Measurements from ENCODE around the gene CLN6.

Gene CLN6

DNA sequence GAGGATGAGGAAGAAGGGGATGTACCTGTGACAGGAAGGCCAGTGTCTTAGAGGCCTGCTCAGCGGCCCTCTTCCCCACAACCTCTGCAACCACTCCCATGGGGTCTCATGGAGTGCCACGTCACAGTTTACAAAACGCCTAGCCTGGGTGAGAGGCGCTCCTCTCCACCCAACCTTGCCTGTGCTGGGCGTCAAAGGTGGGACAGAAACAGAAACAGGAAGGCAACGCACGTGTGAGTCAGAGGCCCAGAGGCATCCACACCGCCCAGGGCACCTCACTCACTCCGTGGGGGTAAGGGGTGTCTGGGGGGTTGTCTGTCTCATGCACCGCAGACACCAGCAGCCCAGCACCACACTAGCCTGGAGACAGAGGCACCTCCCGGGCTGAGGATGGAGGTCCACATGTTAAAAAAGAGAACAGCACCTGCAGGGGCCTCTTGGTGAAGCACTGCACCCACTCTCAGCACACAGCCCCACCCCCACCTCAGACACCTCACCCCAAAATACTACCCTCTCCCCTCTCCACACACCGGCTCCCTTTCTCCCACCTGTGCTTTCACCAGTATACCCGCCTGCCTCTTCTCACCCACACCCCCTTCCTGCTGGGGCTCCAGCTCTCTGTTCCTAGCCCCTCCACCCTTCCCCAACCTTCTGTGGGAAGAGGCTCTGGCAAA, 19.7 kb downstream of the CLN6 start:
- H3K4me3 ChIP-seq (replicated peaks; ENCODE audit: low read depth, low read length) = peak overlapping the region; percentile 54
- peaks cover 10% of the 10 kb centered on the region for H3K36me3 ChIP-seq (ENCODE audit: control insufficient read depth, insufficient read depth, low read length)
- peak; percentile 76 for DNase-seq (ENCODE audit: extremely low read depth, insufficient read length)
- H3K27me3 ChIP-seq (replicated peaks; ENCODE audit: control insufficient read depth, insufficient read depth, low read length) = no peaks in the 10 kb centered on the region
- TF ChIP-seq, protein P1, sequence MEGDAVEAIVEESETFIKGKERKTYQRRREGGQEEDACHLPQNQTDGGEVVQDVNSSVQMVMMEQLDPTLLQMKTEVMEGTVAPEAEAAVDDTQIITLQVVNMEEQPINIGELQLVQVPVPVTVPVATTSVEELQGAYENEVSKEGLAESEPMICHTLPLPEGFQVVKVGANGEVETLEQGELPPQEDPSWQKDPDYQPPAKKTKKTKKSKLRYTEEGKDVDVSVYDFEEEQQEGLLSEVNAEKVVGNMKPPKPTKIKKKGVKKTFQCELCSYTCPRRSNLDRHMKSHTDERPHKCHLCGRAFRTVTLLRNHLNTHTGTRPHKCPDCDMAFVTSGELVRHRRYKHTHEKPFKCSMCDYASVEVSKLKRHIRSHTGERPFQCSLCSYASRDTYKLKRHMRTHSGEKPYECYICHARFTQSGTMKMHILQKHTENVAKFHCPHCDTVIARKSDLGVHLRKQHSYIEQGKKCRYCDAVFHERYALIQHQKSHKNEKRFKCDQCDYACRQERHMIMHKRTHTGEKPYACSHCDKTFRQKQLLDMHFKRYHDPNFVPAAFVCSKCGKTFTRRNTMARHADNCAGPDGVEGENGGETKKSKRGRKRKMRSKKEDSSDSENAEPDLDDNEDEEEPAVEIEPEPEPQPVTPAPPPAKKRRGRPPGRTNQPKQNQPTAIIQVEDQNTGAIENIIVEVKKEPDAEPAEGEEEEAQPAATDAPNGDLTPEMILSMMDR (IDR thresholded peaks at IDR 0.05; ENCODE audit: insufficient read depth, low read length, poor library complexity, severe bottlenecking) = no peak

DNA sequence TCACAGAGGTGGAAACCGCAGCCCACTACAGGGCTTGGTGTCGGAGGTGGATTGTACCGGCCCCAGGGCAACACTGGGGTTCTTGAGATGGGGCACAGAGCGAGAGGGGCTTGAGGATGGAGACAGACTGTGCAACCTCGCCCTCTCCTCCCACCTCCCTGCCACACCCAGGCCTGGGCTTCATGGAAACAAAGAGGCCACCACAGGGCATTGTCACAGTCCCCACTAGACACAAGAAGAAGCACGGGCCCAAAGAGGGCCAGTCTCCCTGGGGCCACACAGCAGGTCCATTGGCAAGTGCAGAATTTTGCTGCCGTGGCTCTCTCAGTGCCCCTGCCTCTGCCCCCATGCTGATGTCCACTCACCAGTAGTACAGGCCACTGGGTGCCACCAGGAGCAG, 20.3 kb downstream of the CLN6 start:
- Histone ChIP-seq H3K36me3 (ENCODE audit: control insufficient read depth, insufficient read depth, low read length) (peaks cover 10% of the 10 kb centered on the region), H3K27me3 (replicated peaks; ENCODE audit: control insufficient read depth, insufficient read depth, low read length) (no peaks in the 10 kb centered on the region), H3K4me3 (replicated peaks; ENCODE audit: low read depth, low read length) (peak overlapping the region; percentile 54)
- DNase-seq (ENCODE audit: extremely low read depth, insufficient read length) = no peak
- TF ChIP-seq, protein P1 (IDR thresholded peaks at IDR 0.05; ENCODE audit: insufficient read depth, low read length, poor library complexity, severe bottlenecking) = no peak

DNA sequence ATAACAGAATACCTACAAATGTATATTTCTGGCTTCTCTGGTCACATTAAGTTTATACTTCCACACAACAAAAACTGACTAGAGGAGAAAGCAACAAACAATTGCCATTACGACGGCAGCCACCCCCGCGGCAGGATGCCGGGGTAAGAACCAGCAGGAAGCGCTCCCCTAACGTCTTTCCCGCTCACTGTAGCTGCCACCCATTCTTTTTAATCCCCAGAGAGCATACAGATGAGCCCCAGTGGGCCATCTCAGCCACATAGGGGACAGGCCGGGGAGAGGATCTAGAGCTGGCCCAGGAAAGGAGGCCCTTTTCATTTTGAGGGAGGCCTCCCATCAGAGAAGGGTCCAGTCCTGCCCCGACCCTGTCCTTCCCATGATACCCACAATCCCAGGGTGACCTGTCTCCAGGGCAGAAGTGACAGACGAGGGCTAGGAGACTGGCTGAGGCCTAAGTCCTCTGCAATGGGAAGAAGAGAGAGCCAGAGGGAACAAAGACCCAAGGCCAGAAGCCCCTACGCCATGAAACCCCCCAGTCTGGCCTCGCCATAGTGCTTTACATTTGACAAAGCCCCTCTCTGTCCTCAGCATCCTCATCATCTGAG, 20.8 kb downstream of the CLN6 start:
- peaks cover 10% of the 10 kb centered on the region for H3K36me3 ChIP-seq (ENCODE audit: control insufficient read depth, insufficient read depth, low read length)
- TF ChIP-seq, protein P1 (IDR thresholded peaks at IDR 0.05; ENCODE audit: insufficient read depth, low read length, poor library complexity, severe bottlenecking) = no peak
- no peak for DNase-seq (ENCODE audit: extremely low read depth, insufficient read length)
- H3K27me3 ChIP-seq (replicated peaks; ENCODE audit: control insufficient read depth, insufficient read depth, low read length) = no peaks in the 10 kb centered on the region
- peak overlapping the region; percentile 54 for H3K4me3 ChIP-seq (replicated peaks; ENCODE audit: low read depth, low read length)

DNA sequence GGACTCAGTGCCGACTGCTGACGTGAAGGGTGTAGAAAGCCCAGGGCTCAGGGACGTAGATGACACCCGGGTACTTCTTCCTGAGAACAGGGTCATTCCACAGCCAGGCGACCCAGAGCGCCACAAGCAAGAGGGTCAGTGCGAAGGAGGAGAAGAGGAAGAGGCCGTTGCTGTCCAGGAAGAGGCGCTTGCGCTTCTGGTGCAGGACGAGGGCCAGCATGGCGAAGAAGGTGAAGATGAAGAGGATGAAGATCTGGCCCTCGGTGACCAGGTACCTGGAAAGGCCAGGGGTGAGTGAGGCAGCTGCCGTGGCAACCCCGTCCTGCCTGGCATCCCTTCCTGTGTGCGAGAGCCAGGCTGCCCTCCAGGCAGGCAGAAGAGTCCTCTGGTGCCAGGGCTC, 21.4 kb downstream of the CLN6 start:
- H3K36me3 ChIP-seq (ENCODE audit: control insufficient read depth, insufficient read depth, low read length) = peaks cover 12% of the 10 kb centered on the region
- H3K4me3 ChIP-seq (replicated peaks; ENCODE audit: low read depth, low read length) = peak overlapping the region; percentile 54
- TF ChIP-seq, protein P1 (IDR thresholded peaks at IDR 0.05; ENCODE audit: insufficient read depth, low read length, poor library complexity, severe bottlenecking) = no peak
- DNase-seq (ENCODE audit: extremely low read depth, insufficient read length) = no peak
- H3K27me3 ChIP-seq (replicated peaks; ENCODE audit: control insufficient read depth, insufficient read depth, low read length) = no peaks in the 10 kb centered on the region

DNA sequence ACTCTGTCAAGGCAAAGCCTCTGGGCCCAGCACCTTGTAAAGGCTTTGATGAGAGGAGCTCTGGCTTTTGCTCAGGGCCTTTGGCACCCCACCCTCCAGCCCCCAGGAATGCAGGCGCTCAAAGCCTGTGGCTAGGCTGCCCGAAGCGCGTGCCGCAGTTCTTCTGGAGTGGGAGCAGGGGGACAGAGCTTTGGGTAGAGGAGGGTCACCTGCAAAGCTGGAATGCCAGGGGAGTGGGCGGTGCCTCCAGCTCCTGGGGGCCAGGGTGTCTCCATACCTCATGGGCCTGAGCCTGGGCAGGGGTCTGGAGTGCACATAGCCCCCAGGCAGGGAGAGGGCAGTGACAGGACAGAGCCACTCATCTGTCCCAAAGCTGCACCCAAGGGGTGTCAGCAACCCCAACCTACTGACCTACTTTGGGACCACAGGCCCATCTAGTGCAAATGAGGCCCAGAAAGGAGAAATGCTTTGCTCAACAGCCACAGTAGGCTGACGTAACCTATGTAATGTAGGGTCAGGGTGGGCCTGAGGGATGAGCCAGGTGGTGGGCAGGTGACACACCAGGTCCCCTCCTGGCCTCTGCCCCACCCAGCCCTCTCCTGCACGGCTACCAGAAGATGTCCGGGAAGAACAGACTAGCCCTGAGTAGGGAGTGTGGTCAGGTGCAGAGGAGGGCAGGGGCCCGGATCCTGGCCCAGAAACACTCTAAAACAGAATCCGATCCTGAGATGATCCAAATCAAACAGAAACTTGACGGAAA, 22.2 kb downstream of the CLN6 start:
- Histone ChIP-seq H3K27me3 (replicated peaks; ENCODE audit: control insufficient read depth, insufficient read depth, low read length) (no peaks in the 10 kb centered on the region), H3K4me3 (replicated peaks; ENCODE audit: low read depth, low read length) (no peak overlapping the region), H3K36me3 (ENCODE audit: control insufficient read depth, insufficient read depth, low read length) (peaks cover 12% of the 10 kb centered on the region)
- TF ChIP-seq, protein P1 (IDR thresholded peaks at IDR 0.05; ENCODE audit: insufficient read depth, low read length, poor library complexity, severe bottlenecking) = no peak
- no peak for DNase-seq (ENCODE audit: extremely low read depth, insufficient read length)
